WTC11 (cell line): Measurements from ENCODE around the gene ISG20L2. TPM values are rescaled to one million over a fixed set of nuclear protein-coding genes. Genes with fewer than 3 reads are reported as not detected.

ENCODE experiments used
- ATAC-seq: fragments of 200-7000 bp; cut with Tn5 transposase; 2 replicates; pipeline ENCODE4 v1.10.0; 2021; ENCODE audit warnings: mild to moderate bottlenecking, moderate library complexity
- CTCF ChIA-PET: fragments of 300-600 bp; sonication (Branson Sonifier 250); formaldehyde crosslinking; loops from one replicate; lab custom pipeline; 2021; ENCODE audit warnings: antibody characterized with exemption; lab: Charles Lee
- POLR2A ChIA-PET: fragments of 350-600 bp; sonication (Branson Sonifier 250); formaldehyde crosslinking; loops from one replicate; lab custom pipeline; 2021; ENCODE audit warnings: antibody characterized with exemption; lab: Charles Lee
- DNase-seq: peaks from one replicate; pipeline ENCODE4 v3.0.0; 2021; ENCODE audit warnings: low spot score
- H3K27ac Mint-ChIP-seq: 2 replicates; pipeline ENCODE4 v1.8.0; 2021; ENCODE audit warnings: mixed read lengths
- H3K27me3 Mint-ChIP-seq: 2 replicates; pipeline ENCODE4 v1.8.0; 2021; ENCODE audit warnings: low read depth, mild to moderate bottlenecking, moderate library complexity, mixed read lengths
- H3K36me3 Mint-ChIP-seq: 2 replicates; pipeline ENCODE4 v1.8.0; 2021; ENCODE audit warnings: mixed read lengths
- H3K4me1 Mint-ChIP-seq: 2 replicates; pipeline ENCODE4 v1.8.0; 2022; ENCODE audit warnings: mixed read lengths
- H3K4me3 Mint-ChIP-seq: 2 replicates; pipeline ENCODE4 v1.8.0; 2021; ENCODE audit warnings: mild to moderate bottlenecking, moderate library complexity, mixed read lengths
- H3K9me3 Mint-ChIP-seq: 2 replicates; pipeline ENCODE4 v1.8.0; 2021; ENCODE audit warnings: mixed read lengths
- GRHL2 ChIP-seq: fragments of 250-450 bp; sonication (Bioruptor Pico); IDR thresholded peaks from 2 replicates; pipeline ENCODE4 v1.8.0; 2022; ENCODE audit warnings: mild to moderate bottlenecking, moderate library complexity; ENCODE audit not compliant: insufficient replicate concordance, severe bottlenecking
- KAT7 ChIP-seq: sonication (generic); formaldehyde crosslinking; IDR thresholded peaks from 2 replicates; pipeline ENCODE4 v1.8.1; 2023; ENCODE audit warnings: missing genetic modification reagents, mild to moderate bottlenecking, borderline replicate concordance
- MXD4 ChIP-seq: fragments of 250-450 bp; sonication (Bioruptor Pico); IDR thresholded peaks from 2 replicates; pipeline ENCODE4 v1.8.0; 2021; ENCODE audit warnings: mild to moderate bottlenecking, moderate library complexity, borderline replicate concordance
- NR3C1 ChIP-seq: sonication (generic); formaldehyde crosslinking; conservative IDR thresholded peaks from 2 replicates; pipeline ENCODE4 v1.8.1; 2023; ENCODE audit warnings: low read depth, mild to moderate bottlenecking, missing genetic modification reagents
- TCF7 ChIP-seq: sonication (generic); formaldehyde crosslinking; IDR thresholded peaks from 2 replicates; pipeline ENCODE4 v1.8.0; 2022; ENCODE audit warnings: mild to moderate bottlenecking, low read depth, missing genetic modification reagents, moderate library complexity
- total RNA-seq: library from RNA; stranded (reverse); gene quantifications from 3 replicates; pipeline ENCODE4 v1.2.3, GENCODE V29; 2021
- TF ChIP-seq, protein P1 (sequence below): sonication (generic); formaldehyde crosslinking; IDR thresholded peaks from 2 replicates; pipeline ENCODE4 v1.8.0; 2023; ENCODE audit warnings: mild to moderate bottlenecking, missing genetic modification reagents
- TF ChIP-seq, protein P2 (sequence below): sonication (generic); formaldehyde crosslinking; IDR thresholded peaks from 2 replicates; pipeline ENCODE4 v1.8.1; 2022; ENCODE audit warnings: mild to moderate bottlenecking, moderate library complexity, missing genetic modification reagents
- TF ChIP-seq, protein P3 (sequence below): sonication (generic); formaldehyde crosslinking; IDR thresholded peaks from 2 replicates; pipeline ENCODE4 v1.8.0; 2022; ENCODE audit warnings: mild to moderate bottlenecking, missing genetic modification reagents
- TF ChIP-seq, protein P4 (sequence below): sonication (generic); formaldehyde crosslinking; IDR thresholded peaks from 2 replicates; pipeline ENCODE4 v1.8.0; 2022; ENCODE audit warnings: missing genetic modification reagents

The ISG20L2 gene
- total RNA-seq, 1 experiment from 2014 or later = 43.8 TPM

DNA sequence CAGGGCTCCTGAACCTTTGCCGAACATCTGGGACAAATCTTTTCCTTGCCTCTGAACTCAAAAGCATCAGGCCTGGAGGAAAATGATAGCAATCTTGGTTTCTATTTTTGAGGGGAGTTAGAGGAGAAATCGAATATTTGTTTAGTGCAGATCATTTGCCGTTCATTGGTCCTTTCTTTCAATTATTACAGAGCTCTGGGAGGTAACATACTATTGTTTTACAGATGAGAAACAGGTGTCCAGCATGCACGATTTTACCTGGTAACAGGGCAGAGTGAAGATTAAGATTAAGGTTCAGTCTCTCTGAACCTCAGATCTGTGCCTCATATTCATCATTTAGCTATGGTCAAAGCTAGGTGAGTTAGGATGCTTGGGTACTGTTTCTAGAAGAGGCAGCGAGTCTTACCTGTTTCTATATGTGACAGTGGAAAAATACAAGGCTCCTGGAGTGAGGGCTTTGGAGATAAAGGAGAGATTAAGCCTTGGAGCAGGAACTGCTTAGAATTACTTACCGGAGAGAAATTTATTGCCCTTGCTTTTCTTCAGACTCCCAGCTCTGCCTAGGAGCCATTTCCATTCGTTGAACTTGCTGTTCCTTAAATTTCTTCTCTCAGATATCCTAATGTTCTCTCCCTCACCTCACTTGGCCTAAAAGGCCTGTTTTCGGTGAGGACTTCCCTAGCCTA lies 40.2 kb upstream of the ISG20L2 start (continued):
- TF ChIP-seq, protein P1, sequence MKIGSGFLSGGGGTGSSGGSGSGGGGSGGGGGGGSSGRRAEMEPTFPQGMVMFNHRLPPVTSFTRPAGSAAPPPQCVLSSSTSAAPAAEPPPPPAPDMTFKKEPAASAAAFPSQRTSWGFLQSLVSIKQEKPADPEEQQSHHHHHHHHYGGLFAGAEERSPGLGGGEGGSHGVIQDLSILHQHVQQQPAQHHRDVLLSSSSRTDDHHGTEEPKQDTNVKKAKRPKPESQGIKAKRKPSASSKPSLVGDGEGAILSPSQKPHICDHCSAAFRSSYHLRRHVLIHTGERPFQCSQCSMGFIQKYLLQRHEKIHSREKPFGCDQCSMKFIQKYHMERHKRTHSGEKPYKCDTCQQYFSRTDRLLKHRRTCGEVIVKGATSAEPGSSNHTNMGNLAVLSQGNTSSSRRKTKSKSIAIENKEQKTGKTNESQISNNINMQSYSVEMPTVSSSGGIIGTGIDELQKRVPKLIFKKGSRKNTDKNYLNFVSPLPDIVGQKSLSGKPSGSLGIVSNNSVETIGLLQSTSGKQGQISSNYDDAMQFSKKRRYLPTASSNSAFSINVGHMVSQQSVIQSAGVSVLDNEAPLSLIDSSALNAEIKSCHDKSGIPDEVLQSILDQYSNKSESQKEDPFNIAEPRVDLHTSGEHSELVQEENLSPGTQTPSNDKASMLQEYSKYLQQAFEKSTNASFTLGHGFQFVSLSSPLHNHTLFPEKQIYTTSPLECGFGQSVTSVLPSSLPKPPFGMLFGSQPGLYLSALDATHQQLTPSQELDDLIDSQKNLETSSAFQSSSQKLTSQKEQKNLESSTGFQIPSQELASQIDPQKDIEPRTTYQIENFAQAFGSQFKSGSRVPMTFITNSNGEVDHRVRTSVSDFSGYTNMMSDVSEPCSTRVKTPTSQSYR (CRISPR knock-in tag) = no peak
- TF ChIP-seq, all 79 proteins: peak for 0

DNA sequence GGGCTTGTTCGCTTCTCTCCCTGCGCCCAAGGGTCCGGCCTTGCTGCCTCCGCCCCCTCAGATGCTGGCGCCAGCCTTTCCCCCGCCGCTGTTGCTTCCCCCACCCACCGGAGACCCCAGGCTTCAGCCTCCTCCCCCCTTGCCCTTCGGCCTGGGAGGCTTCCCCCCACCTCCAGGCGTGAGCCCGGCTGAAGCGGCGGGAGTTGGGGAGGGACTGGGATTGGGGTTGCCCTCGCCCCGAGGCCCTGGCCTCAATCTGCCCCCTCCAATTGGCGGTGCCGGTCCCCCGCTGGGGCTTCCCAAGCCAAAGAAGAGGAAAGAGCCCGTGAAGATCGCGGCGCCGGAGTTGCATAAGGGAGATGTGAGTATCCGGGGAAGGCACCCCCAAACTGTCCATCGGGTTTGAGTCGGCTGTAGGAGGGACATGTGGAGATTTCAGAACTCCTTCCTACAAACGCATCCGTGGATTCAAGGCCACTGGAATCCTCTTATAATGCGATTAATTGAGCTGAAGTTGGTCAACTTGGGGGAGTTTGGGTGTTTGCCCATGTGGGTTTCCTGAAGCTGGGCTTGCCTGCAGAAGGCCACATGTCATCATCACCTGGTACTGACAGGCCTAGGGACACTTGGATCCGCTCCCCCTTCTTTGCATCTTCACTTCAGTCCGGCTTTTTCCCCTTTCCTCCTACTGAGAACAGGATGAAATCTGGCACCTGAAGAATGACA lies 39.5 kb upstream of the ISG20L2 start:
- Mint-ChIP-seq H3K4me3 (no peak overlapping the region), H3K27ac (peak overlapping the region; percentile 28), H3K27me3 (no peaks in the 10 kb centered on the region)

More for the DNA sequence above, 39.5 kb upstream of the ISG20L2 start:
- POLR2A ChIA-PET = interaction anchor here (0.7 to 3.4 kb wide), 8 partner anchors 13 to 92 kb away, joined by 3 to 24 read pairs (median 4); partner anchors contain the start of genes HDGF, ISG20L2, METTL25B and MRPL24
- peaks cover 34% of the 10 kb centered on the region for H3K4me1 Mint-ChIP-seq
- peaks cover 9% of the 10 kb centered on the region for H3K36me3 Mint-ChIP-seq
- no peaks in the 10 kb centered on the region for H3K9me3 Mint-ChIP-seq
- TF ChIP-seq, protein P2, sequence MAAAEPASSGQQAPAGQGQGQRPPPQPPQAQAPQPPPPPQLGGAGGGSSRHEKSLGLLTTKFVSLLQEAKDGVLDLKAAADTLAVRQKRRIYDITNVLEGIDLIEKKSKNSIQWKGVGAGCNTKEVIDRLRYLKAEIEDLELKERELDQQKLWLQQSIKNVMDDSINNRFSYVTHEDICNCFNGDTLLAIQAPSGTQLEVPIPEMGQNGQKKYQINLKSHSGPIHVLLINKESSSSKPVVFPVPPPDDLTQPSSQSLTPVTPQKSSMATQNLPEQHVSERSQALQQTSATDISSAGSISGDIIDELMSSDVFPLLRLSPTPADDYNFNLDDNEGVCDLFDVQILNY (CRISPR knock-in tag) = no peak; the same call in 1 of the 2 replicates
- TF ChIP-seq MXD4 (no peak), TCF7 (no peak), GRHL2 (CRISPR knock-in tag) (no peak), KAT7 (CRISPR knock-in tag) (0 out of 2 replicates have a peak, but pooled peaks have one; percentile 27), NR3C1 (CRISPR knock-in tag) (no peak)
- TF ChIP-seq, protein P3, sequence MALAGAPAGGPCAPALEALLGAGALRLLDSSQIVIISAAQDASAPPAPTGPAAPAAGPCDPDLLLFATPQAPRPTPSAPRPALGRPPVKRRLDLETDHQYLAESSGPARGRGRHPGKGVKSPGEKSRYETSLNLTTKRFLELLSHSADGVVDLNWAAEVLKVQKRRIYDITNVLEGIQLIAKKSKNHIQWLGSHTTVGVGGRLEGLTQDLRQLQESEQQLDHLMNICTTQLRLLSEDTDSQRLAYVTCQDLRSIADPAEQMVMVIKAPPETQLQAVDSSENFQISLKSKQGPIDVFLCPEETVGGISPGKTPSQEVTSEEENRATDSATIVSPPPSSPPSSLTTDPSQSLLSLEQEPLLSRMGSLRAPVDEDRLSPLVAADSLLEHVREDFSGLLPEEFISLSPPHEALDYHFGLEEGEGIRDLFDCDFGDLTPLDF = no peak
- TF ChIP-seq, protein P4, sequence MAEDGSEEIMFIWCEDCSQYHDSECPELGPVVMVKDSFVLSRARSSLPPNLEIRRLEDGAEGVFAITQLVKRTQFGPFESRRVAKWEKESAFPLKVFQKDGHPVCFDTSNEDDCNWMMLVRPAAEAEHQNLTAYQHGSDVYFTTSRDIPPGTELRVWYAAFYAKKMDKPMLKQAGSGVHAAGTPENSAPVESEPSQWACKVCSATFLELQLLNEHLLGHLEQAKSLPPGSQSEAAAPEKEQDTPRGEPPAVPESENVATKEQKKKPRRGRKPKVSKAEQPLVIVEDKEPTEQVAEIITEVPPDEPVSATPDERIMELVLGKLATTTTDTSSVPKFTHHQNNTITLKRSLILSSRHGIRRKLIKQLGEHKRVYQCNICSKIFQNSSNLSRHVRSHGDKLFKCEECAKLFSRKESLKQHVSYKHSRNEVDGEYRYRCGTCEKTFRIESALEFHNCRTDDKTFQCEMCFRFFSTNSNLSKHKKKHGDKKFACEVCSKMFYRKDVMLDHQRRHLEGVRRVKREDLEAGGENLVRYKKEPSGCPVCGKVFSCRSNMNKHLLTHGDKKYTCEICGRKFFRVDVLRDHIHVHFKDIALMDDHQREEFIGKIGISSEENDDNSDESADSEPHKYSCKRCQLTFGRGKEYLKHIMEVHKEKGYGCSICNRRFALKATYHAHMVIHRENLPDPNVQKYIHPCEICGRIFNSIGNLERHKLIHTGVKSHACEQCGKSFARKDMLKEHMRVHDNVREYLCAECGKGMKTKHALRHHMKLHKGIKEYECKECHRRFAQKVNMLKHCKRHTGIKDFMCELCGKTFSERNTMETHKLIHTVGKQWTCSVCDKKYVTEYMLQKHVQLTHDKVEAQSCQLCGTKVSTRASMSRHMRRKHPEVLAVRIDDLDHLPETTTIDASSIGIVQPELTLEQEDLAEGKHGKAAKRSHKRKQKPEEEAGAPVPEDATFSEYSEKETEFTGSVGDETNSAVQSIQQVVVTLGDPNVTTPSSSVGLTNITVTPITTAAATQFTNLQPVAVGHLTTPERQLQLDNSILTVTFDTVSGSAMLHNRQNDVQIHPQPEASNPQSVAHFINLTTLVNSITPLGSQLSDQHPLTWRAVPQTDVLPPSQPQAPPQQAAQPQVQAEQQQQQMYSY = peak; percentile 38
- ATAC-seq (no peak), DNase-seq (peak; percentile 72)
- CTCF ChIA-PET = interaction anchor here (1.0 to 2.9 kb wide), 13 partner anchors 16 to 306 kb away, joined by 3 to 39 read pairs (median 6); partner anchors contain the start of genes ISG20L2, METTL25B, MRPL24 and NTRK1
